H9 (cell line): ENCODE data around the gene PGF. TPM values are rescaled to one million over a fixed set of nuclear protein-coding genes. Genes with fewer than 3 reads are reported as not detected.

ENCODE experiments used
- DNase-seq: peaks from one replicate; pipeline ENCODE4 v3.0.0-alpha.2; 2017
- H2AFZ ChIP-seq: one replicate; pipeline ENCODE4 v1.6.1; 2013; ENCODE audit warnings: mild to moderate bottlenecking, low read length, control low read depth, moderate library complexity
- H2AK5ac ChIP-seq: 2 replicates; pipeline ENCODE4 v1.6.1; 2013; ENCODE audit warnings: low read length, control low read depth, mixed read lengths; ENCODE audit not compliant: insufficient read length
- H2BK120ac ChIP-seq: one replicate; pipeline ENCODE4 v1.6.1; 2013; ENCODE audit warnings: low read depth, mild to moderate bottlenecking, low read length, control low read depth, inconsistent platforms; ENCODE audit not compliant: poor library complexity, severe bottlenecking
- H2BK12ac ChIP-seq: 2 replicates; pipeline ENCODE4 v1.6.1; 2013; ENCODE audit warnings: low read length, control low read depth, mixed read lengths, low read depth; ENCODE audit not compliant: insufficient read length
- H2BK15ac ChIP-seq: 2 replicates; pipeline ENCODE4 v1.6.1; 2013; ENCODE audit warnings: low read depth, low read length, control low read depth
- H2BK20ac ChIP-seq: one replicate; pipeline ENCODE4 v1.6.1; 2013; ENCODE audit warnings: low read depth, mild to moderate bottlenecking, low read length, control low read depth, inconsistent platforms; ENCODE audit not compliant: poor library complexity, severe bottlenecking
- H2BK5ac ChIP-seq: 2 replicates; pipeline ENCODE4 v1.6.1; 2013; ENCODE audit warnings: low read length, control low read depth, mixed read lengths; ENCODE audit not compliant: insufficient read length
- H3K14ac ChIP-seq: 2 replicates; pipeline ENCODE4 v1.6.1; 2013; ENCODE audit warnings: low read length, control low read depth; ENCODE audit not compliant: insufficient read depth
- H3K18ac ChIP-seq: 2 replicates; pipeline ENCODE4 v1.6.1; 2013; ENCODE audit warnings: low read depth, mild to moderate bottlenecking, mixed read lengths, low read length, control low read depth; ENCODE audit not compliant: insufficient read length
- H3K23ac ChIP-seq: 2 replicates; pipeline ENCODE4 v1.6.1; 2013; ENCODE audit warnings: low read length, control low read depth, mixed read lengths, low read depth; ENCODE audit not compliant: insufficient read length
- H3K23me2 ChIP-seq: 2 replicates; pipeline ENCODE4 v1.6.1; 2013; ENCODE audit warnings: low read depth, mild to moderate bottlenecking, mixed read lengths, low read length, control low read depth; ENCODE audit not compliant: insufficient read length, poor library complexity, severe bottlenecking
- H3K27ac ChIP-seq: 2 replicates; pipeline ENCODE4 v1.5.1; 2013; ENCODE audit warnings: low read length, control low read depth, mixed read lengths, low read depth; ENCODE audit not compliant: insufficient read length
- H3K27me3 ChIP-seq: 2 replicates; pipeline ENCODE4 v1.6.1; 2013; ENCODE audit warnings: low read length, control low read depth, inconsistent platforms; ENCODE audit not compliant: insufficient read depth
- H3K4ac ChIP-seq: 2 replicates; pipeline ENCODE4 v1.6.1; 2013; ENCODE audit warnings: low read depth, mild to moderate bottlenecking, control low read depth, inconsistent platforms, low read length, moderate library complexity
- H3K4me1 ChIP-seq: 2 replicates; pipeline ENCODE4 v1.6.1; 2013; ENCODE audit warnings: low read length, control low read depth, inconsistent platforms; ENCODE audit not compliant: insufficient read depth
- H3K4me2 ChIP-seq: 2 replicates; pipeline ENCODE4 v1.6.1; 2013; ENCODE audit warnings: low read length, control low read depth, mixed read lengths; ENCODE audit not compliant: insufficient read length, insufficient read depth
- H3K56ac ChIP-seq: 2 replicates; pipeline ENCODE4 v1.6.1; 2013; ENCODE audit warnings: low read depth, mild to moderate bottlenecking, mixed read lengths, low read length, control low read depth; ENCODE audit not compliant: insufficient read length
- H3K79me1 ChIP-seq: 2 replicates; pipeline ENCODE4 v1.6.1; 2013; ENCODE audit warnings: low read depth, mild to moderate bottlenecking, moderate library complexity, low read length, control low read depth, inconsistent platforms; ENCODE audit not compliant: insufficient read depth, poor library complexity, severe bottlenecking
- H3K79me2 ChIP-seq: 2 replicates; pipeline ENCODE4 v1.6.1; 2013; ENCODE audit warnings: low read length, control low read depth, inconsistent platforms; ENCODE audit not compliant: insufficient read depth
- H3K9ac ChIP-seq: 2 replicates; pipeline ENCODE4 v1.6.1; 2013; ENCODE audit warnings: low read length, control low read depth, mixed read lengths; ENCODE audit not compliant: insufficient read length; ENCODE audit errors: extremely low read depth
- H3K9me3 ChIP-seq: one replicate; pipeline ENCODE4 v1.6.1; 2013; ENCODE audit warnings: low read depth, low read length, inconsistent platforms; ENCODE audit not compliant: control insufficient read depth
- H3T11ph ChIP-seq: one replicate; pipeline ENCODE4 v1.6.1; 2013; ENCODE audit warnings: mild to moderate bottlenecking, low read length, control low read depth, inconsistent platforms
- H4K20me1 ChIP-seq: one replicate; pipeline ENCODE4 v1.6.1; 2013; ENCODE audit not compliant: control insufficient read depth, insufficient read length, insufficient read depth
- H4K5ac ChIP-seq: 2 replicates; pipeline ENCODE4 v1.6.1; 2013; ENCODE audit warnings: low read depth, mild to moderate bottlenecking, mixed read lengths, low read length, control low read depth; ENCODE audit not compliant: insufficient read length
- H4K8ac ChIP-seq: replicated peaks from 2 replicates; pipeline ENCODE4 v1.6.1; 2013; ENCODE audit warnings: low read length, control low read depth, mixed read lengths, low read depth; ENCODE audit not compliant: insufficient read length
- H4K91ac ChIP-seq: 2 replicates; pipeline ENCODE4 v1.6.1; 2013; ENCODE audit warnings: low read depth, mild to moderate bottlenecking, moderate library complexity, mixed read lengths, low read length, control low read depth; ENCODE audit not compliant: insufficient read length
- H3K27ac Mint-ChIP-seq, 3 experiments: 2 replicates in 2 of 3; 3 replicates in 1 of 3; pipeline ENCODE4 v1.8.0; 2020 to 2021; ENCODE audit warnings: mixed read lengths in 3 of 3, mild to moderate bottlenecking in 1 of 3, moderate library complexity in 1 of 3
- H3K27me3 Mint-ChIP-seq: 2 replicates; pipeline ENCODE4 v1.8.0; 2021; ENCODE audit warnings: low read depth, mild to moderate bottlenecking, moderate library complexity, mixed read lengths
- H3K36me3 Mint-ChIP-seq, 3 experiments: 2 replicates in 2 of 3; 3 replicates in 1 of 3; pipeline ENCODE4 v1.8.0; 2020 to 2021; ENCODE audit warnings: low read depth in 3 of 3, mixed read lengths in 3 of 3; ENCODE audit not compliant: insufficient read depth in 1 of 3
- H3K4me1 Mint-ChIP-seq, 2 experiments: 2 replicates each; pipeline ENCODE4 v1.8.0; 2020; ENCODE audit warnings: mixed read lengths in 2 of 2
- H3K4me3 Mint-ChIP-seq, 2 experiments: 2 replicates in 1 of 2; 3 replicates in 1 of 2; pipeline ENCODE4 v1.8.0; 2020 to 2021; ENCODE audit warnings: mild to moderate bottlenecking in 2 of 2, mixed read lengths in 2 of 2, moderate library complexity in 1 of 2
- H3K9me3 Mint-ChIP-seq, 2 experiments: 2 replicates in 1 of 2; 3 replicates in 1 of 2; pipeline ENCODE4 v1.8.0; 2020; ENCODE audit warnings: mild to moderate bottlenecking in 2 of 2, mixed read lengths in 2 of 2, moderate library complexity in 1 of 2
- CTCF ChIP-seq: fragments of 200-600 bp; sonication (generic); conservative IDR thresholded peaks from 3 replicates; pipeline ENCODE4 v1.8.0; 2021; ENCODE audit warnings: antibody characterized with exemption, mild to moderate bottlenecking
- WGBS: extraction: QIAGEN DNeasy Blood & Tissue Kit; methylation state at CpG from one replicate; pipeline ENCODE4 v1.1.7; 2013; ENCODE audit warnings: missing lambda C conversion rate, low lambda C conversion rate, mixed read lengths; ENCODE audit not compliant: insufficient read length; ENCODE audit errors: extremely low coverage; 5-methylcytosine and 5-hydroxymethylcytosine counted together
- total RNA-seq: library from RNA; stranded (reverse); gene quantifications from 2 replicates; pipeline ENCODE4 v1.2.1, GENCODE V29; 2021

Gene PGF
- total RNA-seq, 1 experiment from 2014 or later: 2.3 TPM

GRCh38 chr14:74956280-74957072 is 1.1 kb upstream of the PGF start:
- no peak for TF ChIP-seq CTCF
- Histone ChIP-seq H3K4me1 (no peaks in the 10 kb centered on the region; the same call in 1 of the 2 replicates), H2BK120ac (no peak overlapping the region), H3K23me2 (no peaks in the 10 kb centered on the region), H3K27me3 (no peaks in the 10 kb centered on the region; the same call in 1 of the 2 replicates), H2AK5ac (no peak overlapping the region), H3T11ph (no peak overlapping the region), H3K79me2 (no peaks in the 10 kb centered on the region), H2BK15ac (no peak overlapping the region), H4K8ac (no peak overlapping the region), H4K91ac (no peak overlapping the region), H2BK5ac (no peak overlapping the region), H2BK12ac (no peak overlapping the region), H3K4ac (no peak overlapping the region), H3K14ac (no peak overlapping the region), H3K23ac (no peak overlapping the region), H4K5ac (no peak overlapping the region), H2AFZ (no peak overlapping the region), H3K9ac (no peak overlapping the region), H4K20me1 (no peaks in the 10 kb centered on the region), H3K4me2 (no peak overlapping the region), H2BK20ac (no peak overlapping the region), H3K18ac (no peak overlapping the region), H3K27ac (no peak overlapping the region), H3K79me1 (no peaks in the 10 kb centered on the region), H3K9me3 (no peaks in the 10 kb centered on the region), H3K56ac (no peak overlapping the region)
- peaks cover 10 to 12% of the 10 kb centered on the region in 2 experiments for H3K4me1 Mint-ChIP-seq
- H3K27ac Mint-ChIP-seq: no peak overlapping the region
- H3K4me3 Mint-ChIP-seq: peak overlapping the region; percentile 25 to 47; a peak in 4 of 5 replicates
- no peaks in the 10 kb centered on the region; a peak in 1 of 7 replicates for H3K36me3 Mint-ChIP-seq
- no peaks in the 10 kb centered on the region for H3K9me3 Mint-ChIP-seq
- no peak for DNase-seq
- no CpG with 5 or more reads among the region's 24 CpGs for WGBS
- H3K27me3 Mint-ChIP-seq: peaks cover 21% of the 10 kb centered on the region
